Heart right ventricle (tissue), 16 donors: ENCODE measurements around the gene CDH13. TPM values are rescaled to one million over a fixed set of nuclear protein-coding genes. Genes with fewer than 3 reads are reported as not detected.
A peak's percentile ranks its signal among the peaks of the same experiment; 100 is the strongest.

Experiments used
- ATAC-seq, 8 donors: fragments of 200-7000 bp; cut with Tn5 transposase; one replicate each; pipeline ENCODE4 v1.9.1; 2020; ENCODE audit warnings: mild to moderate bottlenecking in 8 of 8, moderate library complexity in 8 of 8, moderate number of reproducible peaks in 1 of 8
- DNase-seq, 2 donors: peaks; one replicate each; pipeline ENCODE4 v3.0.0-alpha.2; 2020
- H3K27ac ChIP-seq, 10 donors: fragments of 200-600 bp; sonication (generic) in 2 of 10; one replicate each; pipeline versions ENCODE4 v1.5.0 to v1.8.0; 2020 to 2022; ENCODE audit warnings: mild to moderate bottlenecking in 3 of 10
- H3K27me3 ChIP-seq, 7 donors: fragments of 200-600 bp; one replicate each; pipeline ENCODE4 v1.8.0; 2021 to 2022; ENCODE audit warnings: mild to moderate bottlenecking in 2 of 7
- H3K36me3 ChIP-seq, 9 donors: fragments of 200-600 bp; sonication (generic) in 1 of 9; one replicate each; pipeline versions ENCODE4 v1.5.0 to v1.8.0; 2020 to 2022; ENCODE audit warnings: mild to moderate bottlenecking in 2 of 9
- H3K4me1 ChIP-seq, 9 donors: fragments of 200-600 bp; sonication (generic) in 1 of 9; one replicate each; pipeline versions ENCODE4 v1.5.0 to v1.8.0; 2020 to 2022; ENCODE audit warnings: mild to moderate bottlenecking in 4 of 9
- H3K4me3 ChIP-seq, 10 donors: fragments of 200-600 bp; sonication (generic) in 2 of 10; one replicate each; pipeline versions ENCODE4 v1.5.0 to v1.8.0; 2020 to 2022; ENCODE audit warnings: mild to moderate bottlenecking in 7 of 10, moderate library complexity in 2 of 10
- H3K9me3 ChIP-seq, 11 donors: fragments of 200-600 bp in 10 of 11; sonication (generic) in 2 of 11; one replicate each; pipeline versions ENCODE4 v1.5.0 to v1.8.0; 2013 to 2022; ENCODE audit warnings: mild to moderate bottlenecking in 2 of 11, control low read depth in 1 of 11, moderate library complexity in 1 of 11
- WGBS, 2 donors: extraction: QIAGEN DNeasy Blood & Tissue Kit; methylation state at CpG; one replicate each; pipeline ENCODE4 v1.1.7; 2013; ENCODE audit warnings: inconsistent platforms in 1 of 2; 5-methylcytosine and 5-hydroxymethylcytosine counted together
- intact Hi-C, 10 donors: fragments of 100-400 bp; cut with DNase I; formaldehyde crosslinking; loops; one replicate each; pipeline versions ENCODE4 v1.11.1 to v1.14.2; 2022
- polyA plus RNA-seq, 2 donors: library from polyadenylated mRNA; stranded (reverse); fragments of 200-250 nt; gene quantifications; one replicate each; pipeline ENCODE4 v1.2.3, GENCODE V29; 2013
- total RNA-seq, 10 donors: library from RNA; stranded (reverse); fragmentation: NEBNext Ultra II Directional in 3 of 10; extraction: Animal tissue kit (Norgen Biotek cat#: 25700) in 3 of 10; gene quantifications; one replicate each; pipeline versions ENCODE4 v1.2.1 to v1.2.4, GENCODE V29; 2021 to 2023
- TF ChIP-seq, protein P1 (sequence below), 9 donors: fragments of 200-600 bp; sonication (generic) in 2 of 9; IDR thresholded peaks; one replicate each; pipeline versions ENCODE4 v1.5.0 to v1.8.0; 2021 to 2022; ENCODE audit warnings: antibody characterized with exemption in 9 of 9, mild to moderate bottlenecking in 5 of 9, moderate library complexity in 1 of 9
- donor health status: Arrhythmogenic right ventricular cardiomyopathy.
- donor health status: ischemic (EF 13 %, LVEDD 7.1; RV severe dilation, severe dysfunction).
- donor health status: healthy with polysubstance abuse.
- donor health status: DM: no; HTN: yes; CAD: no.
- donor health status: DM: no; HTN: no; CAD: no.
- donor health status: ischemic (EF 25% LVEDD 6.9; RV normal size, moderate dysfunction).
- donor health status: ischemic (EF 25% LVEDD 5.7; RV mildly dilated, moderate dysfunction).
- donor health status: healthy.
- donor health status: DM: yes; HTN: yes; CAD: no.
- donor health status: Ischemic cardiomyopathy.
- donor health status: ischemic (EF 35%, LVEDD 5.7; RV mildly dilated, moderate dysfunction).
- donor health status: nonischemic (EF 11% LVEDD 7.7; RV severe dilation, severe dysfunction).
- donor health status: DM: yes; HTN: yes; CAD: no.
- donor health status: PGD.
- donor health status: ischemic (EF 29% LVEDD 5.4; RV normal size, mild dysfunction).
- donor health status: nonischemic (EF 23%, LVEDD 6.1; RV moderate dilation, normal function).

CDH13 gene
- total and polyA plus RNA-seq, 12 donors = 15.5 to 221 (median 168) TPM

DNA sequence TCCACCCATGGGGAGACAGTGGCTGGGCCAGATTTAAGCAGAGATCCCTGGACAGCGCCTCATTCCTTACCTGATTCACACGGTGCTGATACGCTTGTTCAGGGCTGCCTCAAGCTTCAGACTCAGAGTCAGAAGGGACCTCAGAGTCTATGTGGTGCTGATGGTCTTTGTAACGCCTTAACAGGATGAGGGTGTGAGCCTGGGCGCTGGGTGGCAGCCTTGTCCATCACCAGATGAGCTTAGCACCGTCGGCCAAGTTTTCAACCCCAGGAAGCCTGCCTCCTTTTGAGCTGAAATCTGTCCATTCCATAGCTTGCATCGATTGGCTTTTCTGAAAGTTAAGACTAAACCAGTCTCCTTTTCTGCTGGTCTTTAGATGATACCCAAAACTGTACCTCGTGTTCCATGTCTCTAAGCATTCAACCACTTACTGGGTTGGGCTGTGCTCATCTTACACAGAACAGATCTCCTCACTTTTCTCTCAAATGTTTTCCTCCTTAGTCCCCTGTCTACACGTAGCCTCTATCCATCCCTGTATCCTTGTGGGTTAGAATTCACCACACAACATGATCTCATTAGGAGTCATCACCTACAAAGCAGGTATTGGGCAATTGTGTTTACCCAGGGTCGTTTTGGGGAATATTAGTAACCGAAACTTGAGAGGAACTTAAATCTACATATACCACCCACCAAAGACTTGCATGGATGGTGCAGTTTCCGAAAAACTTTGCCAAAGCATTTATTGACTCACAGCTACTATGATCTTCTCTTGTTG, 573.4 kb downstream of the CDH13 start:
- 74 to 82% methylated on average over 13 of the region's 13 CpGs for WGBS, 2 donors
- no peaks in the 10 kb centered on the region for H3K36me3 ChIP-seq
- H3K9me3 ChIP-seq = no peaks in the 10 kb centered on the region
- intact Hi-C loops = loop anchor here in 4 of 10 donors (5.0 to 10.0 kb wide), 3 partner anchors 155 to 245 kb away; no protein-coding TSS in a partner anchor
- TF ChIP-seq, protein P1, sequence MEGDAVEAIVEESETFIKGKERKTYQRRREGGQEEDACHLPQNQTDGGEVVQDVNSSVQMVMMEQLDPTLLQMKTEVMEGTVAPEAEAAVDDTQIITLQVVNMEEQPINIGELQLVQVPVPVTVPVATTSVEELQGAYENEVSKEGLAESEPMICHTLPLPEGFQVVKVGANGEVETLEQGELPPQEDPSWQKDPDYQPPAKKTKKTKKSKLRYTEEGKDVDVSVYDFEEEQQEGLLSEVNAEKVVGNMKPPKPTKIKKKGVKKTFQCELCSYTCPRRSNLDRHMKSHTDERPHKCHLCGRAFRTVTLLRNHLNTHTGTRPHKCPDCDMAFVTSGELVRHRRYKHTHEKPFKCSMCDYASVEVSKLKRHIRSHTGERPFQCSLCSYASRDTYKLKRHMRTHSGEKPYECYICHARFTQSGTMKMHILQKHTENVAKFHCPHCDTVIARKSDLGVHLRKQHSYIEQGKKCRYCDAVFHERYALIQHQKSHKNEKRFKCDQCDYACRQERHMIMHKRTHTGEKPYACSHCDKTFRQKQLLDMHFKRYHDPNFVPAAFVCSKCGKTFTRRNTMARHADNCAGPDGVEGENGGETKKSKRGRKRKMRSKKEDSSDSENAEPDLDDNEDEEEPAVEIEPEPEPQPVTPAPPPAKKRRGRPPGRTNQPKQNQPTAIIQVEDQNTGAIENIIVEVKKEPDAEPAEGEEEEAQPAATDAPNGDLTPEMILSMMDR (IDR thresholded peaks at IDR 0.05) = peak in 8 of 9 donors; percentile 4 to 46 (median 34)
- H3K27ac ChIP-seq = no peak overlapping the region
- peak; percentile 5 to 11 for DNase-seq
- H3K27me3 ChIP-seq = no peaks in the 10 kb centered on the region
- peak in 6 of 8 donors; percentile 55 to 70 (median 66) for ATAC-seq
- H3K4me1 ChIP-seq = no peaks in the 10 kb centered on the region
- H3K4me3 ChIP-seq = no peak overlapping the region

DNA sequence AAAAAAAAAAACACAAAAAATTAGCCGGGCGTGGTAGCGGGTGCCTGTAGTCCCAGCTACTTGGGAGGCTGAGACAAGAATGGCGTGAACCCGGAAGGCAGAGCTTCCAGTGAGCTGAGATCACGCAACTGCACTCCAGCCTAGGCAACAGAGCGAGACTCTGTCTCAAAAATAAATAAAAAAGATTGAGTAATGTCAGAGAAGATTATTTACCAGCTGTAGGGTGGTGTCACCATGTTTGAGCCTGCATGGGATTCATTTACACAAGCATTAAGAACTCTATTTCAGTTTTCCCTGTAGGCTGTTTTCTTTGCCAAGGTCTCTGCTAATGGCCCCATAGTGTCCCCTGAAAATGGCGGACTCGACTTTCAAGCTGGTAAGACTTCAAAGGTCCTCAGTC, 575.0 kb downstream of the CDH13 start:
- Histone ChIP-seq H3K27ac (no peak overlapping the region), H3K4me1 (no peaks in the 10 kb centered on the region), H3K4me3 (no peak overlapping the region), H3K9me3 (no peaks in the 10 kb centered on the region), H3K27me3 (no peaks in the 10 kb centered on the region), H3K36me3 (no peaks in the 10 kb centered on the region)
- TF ChIP-seq, protein P1 (IDR thresholded peaks at IDR 0.05) = no peak
- 96 to 97% methylated on average over 9 of the region's 9 CpGs for WGBS, 2 donors
- ATAC-seq (no peak), DNase-seq (no peak)
- intact Hi-C loops = loop anchor here in 4 of 10 donors (5.0 to 10.0 kb wide), 3 partner anchors 153 to 243 kb away; no protein-coding TSS in a partner anchor

DNA sequence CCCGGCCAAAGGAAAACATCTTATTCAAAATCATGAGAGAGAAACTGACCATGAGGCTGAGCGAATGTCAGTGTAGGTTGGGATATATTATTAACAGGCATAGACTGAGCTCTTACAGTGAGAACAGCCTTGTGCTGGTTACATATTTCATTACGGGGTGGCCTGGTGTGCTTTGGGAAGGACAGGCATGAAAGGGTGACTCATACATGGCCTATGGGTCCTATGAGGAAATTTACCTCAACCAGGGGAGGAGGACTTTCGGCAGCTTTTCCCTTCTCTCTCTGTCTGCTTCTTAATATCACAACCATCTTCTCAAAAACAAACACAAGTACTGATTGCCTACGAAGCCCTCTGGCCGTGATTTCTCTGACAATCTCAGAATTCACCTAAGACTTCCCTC, 579.1 kb downstream of the CDH13 start:
- no peak for DNase-seq
- Histone ChIP-seq H3K36me3 (no peaks in the 10 kb centered on the region), H3K4me3 (no peak overlapping the region), H3K4me1 (no peaks in the 10 kb centered on the region), H3K27me3 (no peaks in the 10 kb centered on the region), H3K9me3 (no peaks in the 10 kb centered on the region), H3K27ac (no peak overlapping the region)
- WGBS, 2 donors = 78 to 91% methylated on average over 6 of the region's 6 CpGs
- no peak for ATAC-seq
- intact Hi-C loops = loop anchor here in 2 of 10 donors (10.0 kb wide), 2 partner anchors 149 to 239 kb away; no protein-coding TSS in a partner anchor
- TF ChIP-seq, protein P1 (IDR thresholded peaks at IDR 0.05) = no peak

DNA sequence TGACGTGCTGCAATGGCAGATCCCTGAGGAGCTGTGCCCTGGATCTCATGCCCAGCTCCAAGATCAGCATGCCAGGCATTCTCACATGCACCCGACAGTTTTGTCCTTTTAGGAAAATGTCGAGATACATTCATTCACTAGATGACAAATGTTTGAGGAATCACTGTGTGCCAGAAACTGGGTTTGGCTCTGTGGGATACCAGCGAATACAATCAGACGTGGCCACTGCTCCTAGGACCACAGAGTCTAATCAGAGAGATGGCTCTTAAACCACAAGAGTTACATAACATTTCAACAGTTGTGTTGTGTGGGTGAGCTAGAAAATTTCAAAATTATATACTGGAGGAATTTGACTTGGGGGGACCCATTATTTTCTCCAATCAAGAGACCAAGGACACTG, 579.7 kb downstream of the CDH13 start:
- DNase-seq (no peak), ATAC-seq (no peak)
- H3K4me1 ChIP-seq = peaks cover 0 to under 1% (median 0%) of the 10 kb centered on the region in 9 donors
- no peak overlapping the region for H3K27ac ChIP-seq
- whole genome bisulfite sequencing, 2 donors = 88 to 89% methylated on average over 5 of the region's 5 CpGs
- no peaks in the 10 kb centered on the region for H3K9me3 ChIP-seq
- no peaks in the 10 kb centered on the region for H3K27me3 ChIP-seq
- TF ChIP-seq, protein P1 (IDR thresholded peaks at IDR 0.05) = no peak
- no peak overlapping the region for H3K4me3 ChIP-seq
- H3K36me3 ChIP-seq = no peaks in the 10 kb centered on the region
- intact Hi-C loops = loop anchor here in 2 of 10 donors (10.0 kb wide), 2 partner anchors 148 to 238 kb away; no protein-coding TSS in a partner anchor
